ENCODE results near the gene CDH4.

GRCh38 chr20:61420056-61420455 lies 168.0 kb downstream of the CDH4 start:
- no peak for TF ChIP-seq CTCF (IDR thresholded peaks at IDR 0.05)
- TF ChIP-seq EP300 (IDR thresholded peaks at IDR 0.05) = no peak
